GM23248 (cell line): ENCODE measurements around the gene WBP2NL.

ENCODE experiments used
- EZH2 ChIP-seq: fragments of 200-600 bp; sonication (generic); IDR thresholded peaks from 2 replicates; pipeline ENCODE4 v1.6.1; 2018; ENCODE audit warnings: antibody characterized with exemption, mild to moderate bottlenecking; ENCODE audit not compliant: insufficient read depth, poor library complexity, severe bottlenecking
- EZH2phosphoT487 ChIP-seq: fragments of 200-600 bp; sonication (generic); IDR thresholded peaks from 2 replicates; pipeline ENCODE4 v1.6.1; 2018; ENCODE audit warnings: antibody characterized with exemption, moderate library complexity, mild to moderate bottlenecking, low read depth; ENCODE audit not compliant: insufficient read depth

DNA sequence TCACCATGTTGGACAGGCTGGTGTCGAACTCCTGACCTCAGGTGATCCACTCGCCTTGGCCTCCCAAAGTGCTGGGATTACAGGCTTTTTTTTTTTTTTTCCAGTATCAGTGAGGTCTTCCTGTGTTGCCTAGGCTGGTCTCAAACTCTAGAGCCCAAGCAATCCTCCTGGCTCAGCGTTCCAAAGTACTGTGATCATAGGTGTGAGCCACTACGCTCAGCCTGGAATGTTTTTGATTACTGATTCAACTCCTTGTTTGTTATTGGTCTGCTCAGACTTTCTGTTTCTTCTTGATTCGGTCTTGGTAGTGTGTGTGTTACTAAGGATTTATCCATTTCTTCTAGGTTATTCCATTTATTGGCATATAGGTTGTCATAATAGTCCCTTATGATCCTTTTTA is 40.7 kb downstream of the WBP2NL start:
- no peak for TF ChIP-seq EZH2
- TF ChIP-seq EZH2phosphoT487, result no peak
